Neural crest cell (in vitro differentiated cells): ENCODE data around the gene RPGRIP1. TPM values are rescaled to one million over a fixed set of nuclear protein-coding genes. Genes with fewer than 3 reads are reported as not detected.

Source experiments
- DNase-seq: peaks from one replicate; pipeline ENCODE4 v3.0.0; 2021; ENCODE audit warnings: low read depth, mixed read lengths, low spot score
- H3K27ac Mint-ChIP-seq: one replicate; pipeline ENCODE4 v1.8.0; 2021; ENCODE audit warnings: mild to moderate bottlenecking, mixed read lengths; ENCODE audit not compliant: unreplicated experiment
- H3K27me3 Mint-ChIP-seq: 2 replicates; pipeline ENCODE4 v1.8.0; 2021; ENCODE audit warnings: low read depth, mild to moderate bottlenecking, mixed read lengths
- H3K36me3 Mint-ChIP-seq: 2 replicates; pipeline ENCODE4 v1.8.0; 2021; ENCODE audit warnings: low read depth, mild to moderate bottlenecking, mixed read lengths
- H3K4me1 Mint-ChIP-seq: 2 replicates; pipeline ENCODE4 v1.8.0; 2021; ENCODE audit warnings: mixed read lengths
- H3K4me3 Mint-ChIP-seq: one replicate; pipeline ENCODE4 v1.8.0; 2021; ENCODE audit warnings: mild to moderate bottlenecking, mixed read lengths
- H3K9me3 Mint-ChIP-seq: 2 replicates; pipeline ENCODE4 v1.8.0; 2021; ENCODE audit warnings: mixed read lengths
- total RNA-seq: library from RNA; stranded (reverse); gene quantifications from 2 replicates; pipeline ENCODE4 v1.2.1, GENCODE V29; 2021
- TF ChIP-seq, protein P1 (sequence below): fragments of 200-600 bp; sonication (generic); conservative IDR thresholded peaks from 2 replicates; pipeline ENCODE4 v1.5.0; 2021; ENCODE audit warnings: antibody characterized with exemption, mild to moderate bottlenecking

Gene RPGRIP1
- total RNA-seq, 1 donor from 2014 or later: not detected

DNA sequence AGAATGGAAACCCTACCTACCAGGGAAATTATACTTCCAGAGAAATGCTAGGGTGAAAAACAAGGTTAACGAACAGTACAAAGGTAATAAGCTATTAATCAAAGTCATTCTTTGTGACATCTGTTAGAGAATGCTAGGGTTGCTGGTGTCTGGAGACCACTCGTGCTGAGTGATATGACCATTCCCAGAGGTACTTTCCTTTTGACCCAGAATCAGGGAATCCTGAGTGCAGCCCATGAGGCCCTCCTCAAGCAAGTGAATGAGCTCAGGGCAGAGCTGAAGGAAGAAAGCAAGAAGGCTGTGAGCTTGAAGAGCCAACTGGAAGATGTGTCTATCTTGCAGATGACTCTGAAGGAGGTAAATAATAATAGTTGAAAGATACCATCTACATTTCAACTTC is 31.7 kb downstream of the RPGRIP1 start:
- TF ChIP-seq, protein P1, sequence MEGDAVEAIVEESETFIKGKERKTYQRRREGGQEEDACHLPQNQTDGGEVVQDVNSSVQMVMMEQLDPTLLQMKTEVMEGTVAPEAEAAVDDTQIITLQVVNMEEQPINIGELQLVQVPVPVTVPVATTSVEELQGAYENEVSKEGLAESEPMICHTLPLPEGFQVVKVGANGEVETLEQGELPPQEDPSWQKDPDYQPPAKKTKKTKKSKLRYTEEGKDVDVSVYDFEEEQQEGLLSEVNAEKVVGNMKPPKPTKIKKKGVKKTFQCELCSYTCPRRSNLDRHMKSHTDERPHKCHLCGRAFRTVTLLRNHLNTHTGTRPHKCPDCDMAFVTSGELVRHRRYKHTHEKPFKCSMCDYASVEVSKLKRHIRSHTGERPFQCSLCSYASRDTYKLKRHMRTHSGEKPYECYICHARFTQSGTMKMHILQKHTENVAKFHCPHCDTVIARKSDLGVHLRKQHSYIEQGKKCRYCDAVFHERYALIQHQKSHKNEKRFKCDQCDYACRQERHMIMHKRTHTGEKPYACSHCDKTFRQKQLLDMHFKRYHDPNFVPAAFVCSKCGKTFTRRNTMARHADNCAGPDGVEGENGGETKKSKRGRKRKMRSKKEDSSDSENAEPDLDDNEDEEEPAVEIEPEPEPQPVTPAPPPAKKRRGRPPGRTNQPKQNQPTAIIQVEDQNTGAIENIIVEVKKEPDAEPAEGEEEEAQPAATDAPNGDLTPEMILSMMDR: no peak
- no peak for DNase-seq
- H3K4me1 Mint-ChIP-seq: peaks cover 23% of the 10 kb centered on the region
- H3K27ac Mint-ChIP-seq: no peak overlapping the region
- no peaks in the 10 kb centered on the region for H3K36me3 Mint-ChIP-seq
- no peak overlapping the region for H3K4me3 Mint-ChIP-seq
- H3K9me3 Mint-ChIP-seq: no peaks in the 10 kb centered on the region
- peaks cover 3% of the 10 kb centered on the region for H3K27me3 Mint-ChIP-seq

GRCh38 chr14:21313512-21313911 is 33.6 kb downstream of the RPGRIP1 start:
- no peak for DNase-seq
- Mint-ChIP-seq H3K27me3 (peaks cover 8% of the 10 kb centered on the region), H3K9me3 (no peaks in the 10 kb centered on the region), H3K4me1 (peaks cover 10% of the 10 kb centered on the region), H3K36me3 (no peaks in the 10 kb centered on the region), H3K27ac (no peak overlapping the region), H3K4me3 (no peak overlapping the region)
- TF ChIP-seq, protein P1: no peak

- no peak for DNase-seq
- Mint-ChIP-seq H3K4me1 (peaks cover 4% of the 10 kb centered on the region), H3K36me3 (no peaks in the 10 kb centered on the region), H3K4me3 (no peak overlapping the region), H3K9me3 (no peaks in the 10 kb centered on the region), H3K27me3 (peaks cover 18% of the 10 kb centered on the region), H3K27ac (no peak overlapping the region)
- TF ChIP-seq, protein P1: no peak
Measured at GRCh38 chr14:21317398-21317797, 37.5 kb downstream of the RPGRIP1 start.

DNA sequence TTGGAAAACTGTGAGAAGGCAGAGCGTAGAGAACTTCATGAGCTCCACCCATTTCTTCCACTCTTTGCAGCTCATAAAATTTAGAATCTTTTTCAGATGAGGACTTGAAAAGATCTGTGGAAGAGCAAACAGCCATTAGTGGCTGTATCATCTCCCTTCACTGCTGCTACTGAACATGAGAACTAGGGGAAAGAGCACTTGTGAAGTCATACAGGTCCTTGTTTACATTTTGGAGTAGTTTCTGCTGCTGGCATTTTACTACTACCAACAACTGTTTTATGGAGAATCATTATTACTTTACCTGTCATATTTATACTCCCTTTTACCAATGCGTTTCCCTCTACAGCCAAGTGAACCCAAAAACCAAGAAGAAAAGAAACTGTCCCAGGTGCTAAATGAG is 41.0 kb downstream of the RPGRIP1 start:
- Mint-ChIP-seq H3K4me1 (peaks cover 9% of the 10 kb centered on the region), H3K36me3 (no peaks in the 10 kb centered on the region), H3K4me3 (no peak overlapping the region), H3K27me3 (peaks cover 21% of the 10 kb centered on the region), H3K9me3 (no peaks in the 10 kb centered on the region), H3K27ac (no peak overlapping the region)
- no peak for DNase-seq
- TF ChIP-seq, protein P1: no peak

GRCh38 chr14:21322716-21323115 is 42.8 kb downstream of the RPGRIP1 start:
- no peak overlapping the region for H3K27ac Mint-ChIP-seq
- H3K9me3 Mint-ChIP-seq: no peaks in the 10 kb centered on the region
- no peaks in the 10 kb centered on the region for H3K36me3 Mint-ChIP-seq
- H3K27me3 Mint-ChIP-seq: peaks cover 21% of the 10 kb centered on the region
- H3K4me1 Mint-ChIP-seq: peaks cover 11% of the 10 kb centered on the region
- TF ChIP-seq, protein P1: no peak
- no peak overlapping the region for H3K4me3 Mint-ChIP-seq
- no peak for DNase-seq

- TF ChIP-seq, protein P1: no peak
- no peaks in the 10 kb centered on the region for H3K9me3 Mint-ChIP-seq
- DNase-seq: no peak
- no peak overlapping the region for H3K4me3 Mint-ChIP-seq
- no peak overlapping the region for H3K27ac Mint-ChIP-seq
- no peaks in the 10 kb centered on the region for H3K36me3 Mint-ChIP-seq
- H3K27me3 Mint-ChIP-seq: peaks cover 4% of the 10 kb centered on the region
- H3K4me1 Mint-ChIP-seq: peaks cover 7% of the 10 kb centered on the region
Measured at GRCh38 chr14:21326972-21327371, 47.1 kb downstream of the RPGRIP1 start.
